ENCODE measurements around the gene RAMP3.

RAMP3 gene

DNA sequence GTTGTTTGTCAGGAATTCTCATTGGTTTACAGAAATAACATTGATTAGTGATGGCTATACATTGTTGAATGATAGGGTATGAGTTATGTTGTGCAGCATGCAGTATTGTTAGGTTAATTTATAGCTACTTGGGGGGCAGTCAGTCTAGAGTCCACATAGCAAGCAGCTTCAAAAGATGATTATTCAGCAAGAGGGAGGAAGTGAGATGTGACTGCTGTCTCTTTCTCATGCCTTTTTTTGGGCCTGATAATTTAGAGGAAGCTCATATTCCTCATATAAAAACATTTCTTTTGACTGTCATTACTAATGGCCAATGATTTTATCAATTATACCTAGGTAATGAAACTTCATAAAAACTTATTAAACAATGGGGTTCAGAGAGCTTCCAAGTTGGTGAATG is 42.7 kb upstream of the RAMP3 start:
- Histone ChIP-seq H3K4me1 (peaks cover 5 to 16% (median 11%) of the 10 kb centered on the region in 4 donors), H3K4me3 (no peak overlapping the region), H3K36me3 (no peaks in the 10 kb centered on the region), H3K9me3 (no peaks in the 10 kb centered on the region), H3K27me3 (peaks cover 0 to 5% of the 10 kb centered on the region in 2 donors), H3K27ac (no peak overlapping the region)
- TF ChIP-seq, protein P1, sequence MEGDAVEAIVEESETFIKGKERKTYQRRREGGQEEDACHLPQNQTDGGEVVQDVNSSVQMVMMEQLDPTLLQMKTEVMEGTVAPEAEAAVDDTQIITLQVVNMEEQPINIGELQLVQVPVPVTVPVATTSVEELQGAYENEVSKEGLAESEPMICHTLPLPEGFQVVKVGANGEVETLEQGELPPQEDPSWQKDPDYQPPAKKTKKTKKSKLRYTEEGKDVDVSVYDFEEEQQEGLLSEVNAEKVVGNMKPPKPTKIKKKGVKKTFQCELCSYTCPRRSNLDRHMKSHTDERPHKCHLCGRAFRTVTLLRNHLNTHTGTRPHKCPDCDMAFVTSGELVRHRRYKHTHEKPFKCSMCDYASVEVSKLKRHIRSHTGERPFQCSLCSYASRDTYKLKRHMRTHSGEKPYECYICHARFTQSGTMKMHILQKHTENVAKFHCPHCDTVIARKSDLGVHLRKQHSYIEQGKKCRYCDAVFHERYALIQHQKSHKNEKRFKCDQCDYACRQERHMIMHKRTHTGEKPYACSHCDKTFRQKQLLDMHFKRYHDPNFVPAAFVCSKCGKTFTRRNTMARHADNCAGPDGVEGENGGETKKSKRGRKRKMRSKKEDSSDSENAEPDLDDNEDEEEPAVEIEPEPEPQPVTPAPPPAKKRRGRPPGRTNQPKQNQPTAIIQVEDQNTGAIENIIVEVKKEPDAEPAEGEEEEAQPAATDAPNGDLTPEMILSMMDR (IDR thresholded peaks at IDR 0.05) = no peak
- intact Hi-C loops (cut with DNase I; ENCODE audit: low total_unique reads) = loop anchor here (10.0 kb wide), 1 partner anchor 510 kb away; the partner anchor contains the start of gene OGDH
- DNase-seq = no peak

DNA sequence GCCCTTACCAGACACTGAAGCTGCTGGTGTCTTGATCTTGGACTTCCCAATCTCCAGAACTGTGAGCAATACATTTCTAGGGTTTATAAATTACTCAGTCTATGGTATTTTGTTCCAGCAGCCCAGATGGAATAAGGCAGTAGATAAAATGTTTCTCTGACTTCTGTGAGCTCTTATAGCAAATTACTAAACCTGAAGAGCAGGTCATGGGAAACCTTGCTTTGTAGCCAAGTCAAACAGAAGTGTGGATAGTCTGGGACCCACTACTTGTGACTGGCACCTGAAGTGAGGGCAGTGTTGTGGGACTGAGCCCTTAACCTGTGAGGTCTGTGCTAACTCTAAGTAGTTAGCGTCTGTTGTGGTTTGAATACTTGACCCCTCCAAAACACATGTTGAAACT is 41.5 kb upstream of the RAMP3 start:
- peaks cover 0 to 5% of the 10 kb centered on the region in 2 donors for H3K27me3 ChIP-seq
- no peaks in the 10 kb centered on the region for H3K36me3 ChIP-seq
- H3K27ac ChIP-seq = no peak overlapping the region
- no peak for DNase-seq
- no peaks in the 10 kb centered on the region for H3K9me3 ChIP-seq
- TF ChIP-seq, protein P1 (IDR thresholded peaks at IDR 0.05) = no peak
- H3K4me3 ChIP-seq = no peak overlapping the region
- intact Hi-C loops (cut with DNase I; ENCODE audit: low total_unique reads) = loop anchor here (10.0 kb wide), 1 partner anchor 511 kb away; the partner anchor contains the start of gene OGDH
- H3K4me1 ChIP-seq = peaks cover under 1 to 6% (median 5%) of the 10 kb centered on the region in 4 donors

DNA sequence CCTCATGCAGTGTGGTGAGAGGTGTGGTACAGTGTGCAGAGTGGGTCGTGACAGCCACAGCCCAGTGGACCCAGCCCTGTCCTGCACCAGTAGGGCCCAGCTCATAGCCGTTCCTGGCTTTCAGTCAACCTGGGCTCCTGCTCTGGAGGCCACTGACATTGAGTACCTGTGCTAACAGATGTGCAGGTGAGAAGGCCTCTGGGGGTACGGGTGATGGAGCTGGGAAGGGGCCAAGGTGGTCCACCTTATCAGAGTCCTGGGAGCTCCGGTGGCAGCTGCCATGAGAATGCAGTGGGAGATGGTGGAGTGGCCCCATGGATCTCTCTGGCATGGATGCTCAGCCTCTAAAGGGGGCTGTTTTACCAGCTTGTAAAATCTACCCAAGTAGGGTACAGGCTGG is 40.0 kb upstream of the RAMP3 start:
- no peak for DNase-seq
- TF ChIP-seq, protein P1 (IDR thresholded peaks at IDR 0.05) = no peak
- H3K4me1 ChIP-seq = peaks cover 0 to 1% (median 0%) of the 10 kb centered on the region in 4 donors
- no peak overlapping the region for H3K4me3 ChIP-seq
- intact Hi-C loops (cut with DNase I; ENCODE audit: low total_unique reads) = loop anchor here (10.0 kb wide), 1 partner anchor 513 kb away; the partner anchor contains the start of gene OGDH
- no peak overlapping the region for H3K27ac ChIP-seq
- no peaks in the 10 kb centered on the region for H3K9me3 ChIP-seq
- H3K27me3 ChIP-seq = peaks cover 0 to 5% of the 10 kb centered on the region in 2 donors
- H3K36me3 ChIP-seq = no peaks in the 10 kb centered on the region

DNA sequence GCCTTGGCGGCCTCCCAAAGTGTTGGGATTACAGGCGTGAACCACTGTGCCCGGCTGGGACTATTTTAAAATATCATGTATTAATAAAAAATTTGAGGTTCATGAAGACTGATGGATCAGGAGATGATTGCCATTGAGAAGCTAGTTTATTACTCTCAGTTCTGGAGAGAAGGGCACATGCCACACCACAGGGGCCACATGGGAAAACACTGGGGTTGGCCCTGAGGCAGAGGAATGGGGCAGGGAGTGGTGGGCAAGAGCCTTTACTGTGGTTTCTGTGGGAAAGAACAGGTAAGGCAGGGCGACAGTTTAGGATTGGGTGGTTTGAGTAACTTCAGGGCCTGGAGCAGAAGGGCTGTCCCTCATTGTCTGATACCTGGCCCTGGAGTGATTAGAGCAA is 39.3 kb upstream of the RAMP3 start:
- intact Hi-C loops (cut with DNase I; ENCODE audit: low total_unique reads) = loop anchor here (10.0 kb wide), 1 partner anchor 513 kb away; the partner anchor contains the start of gene OGDH
- Histone ChIP-seq H3K27me3 (peaks cover 0 to 5% of the 10 kb centered on the region in 2 donors), H3K4me1 (no peaks in the 10 kb centered on the region), H3K36me3 (no peaks in the 10 kb centered on the region), H3K4me3 (no peak overlapping the region), H3K9me3 (no peaks in the 10 kb centered on the region), H3K27ac (no peak overlapping the region)
- no peak for DNase-seq
- TF ChIP-seq, protein P1 (IDR thresholded peaks at IDR 0.05) = no peak

DNA sequence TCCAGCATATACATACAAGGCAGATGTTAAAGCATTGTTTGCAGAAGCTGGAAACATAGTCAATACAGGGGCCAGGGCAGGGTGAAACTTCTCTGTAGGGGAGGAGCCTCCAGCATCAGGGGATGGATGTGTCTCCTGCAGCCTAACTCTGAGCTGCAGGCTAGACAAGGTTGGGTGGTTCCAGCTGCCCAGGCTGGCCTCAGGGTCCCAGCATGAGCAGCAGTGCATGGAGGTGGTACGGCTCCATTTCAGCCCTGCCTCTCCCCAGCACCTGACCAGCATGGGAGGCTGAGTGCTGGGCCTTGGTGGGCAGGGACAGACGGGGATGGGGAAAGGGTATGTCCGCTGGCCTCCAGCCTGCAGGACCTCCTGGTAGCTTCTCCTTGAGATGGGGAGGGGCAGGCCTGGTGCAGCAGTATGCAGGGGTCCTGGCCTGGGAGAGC is 38.7 kb upstream of the RAMP3 start:
- no peak for DNase-seq
- no peaks in the 10 kb centered on the region for H3K9me3 ChIP-seq
- H3K27me3 ChIP-seq = peaks cover 0 to 5% of the 10 kb centered on the region in 2 donors
- H3K4me3 ChIP-seq = no peak overlapping the region
- H3K27ac ChIP-seq = no peak overlapping the region
- intact Hi-C loops (cut with DNase I; ENCODE audit: low total_unique reads) = loop anchor here (10.0 kb wide), 1 partner anchor 514 kb away; the partner anchor contains the start of gene OGDH
- H3K36me3 ChIP-seq = no peaks in the 10 kb centered on the region
- TF ChIP-seq, protein P1 (IDR thresholded peaks at IDR 0.05) = no peak
- no peaks in the 10 kb centered on the region for H3K4me1 ChIP-seq
